K562 (cell line): ENCODE data around the gene METTL25B. TPM values are rescaled to one million over a fixed set of nuclear protein-coding genes. Genes with fewer than 3 reads are reported as not detected.

Experiments
- ATAC-seq: fragments of 200-7000 bp; cut with Tn5 transposase; 3 replicates; pipeline ENCODE4 v1.9.1; 2020; ENCODE audit warnings: moderate library complexity
- BruUV-seq: library from RNA; stranded (reverse); fragments of 400-500 nt; replicated peaks from 2 replicates; lab custom pipeline; 2021; lab: Mats Ljungman, UMichigan
- CTCF ChIA-PET: fragments of 300-600 bp; formaldehyde crosslinking; extraction: SDS; loops from one replicate; lab custom pipeline; 2021; ENCODE audit warnings: low intra/inter-chr PET ratio; lab: Yijun Ruan, JAX
- POLR2A ChIA-PET: fragments of 300-600, 350-650 bp; sonication (Branson Sonifier 250); formaldehyde crosslinking; extraction: SDS; loops from one replicate; lab custom pipeline; 2021; ENCODE audit warnings: antibody characterized with exemption, inconsistent platforms; lab: Yijun Ruan, JAX
- DNase-seq, 4 experiments: peaks; one replicate each; pipeline versions ENCODE4 v3.0.0 to v3.0.0-alpha.2; 2011 to 2018; ENCODE audit warnings: low spot score in 3 of 4, mixed read lengths in 3 of 4; ENCODE audit errors: extremely low read depth in 1 of 4
- FAIRE-seq: peaks from 2 replicates; lab custom pipeline; 2011; peaks lifted over from hg19 to GRCh38; lab: Jason Lieb, UNC
- H2AFZ ChIP-seq: 2 replicates; pipeline ENCODE4 v1.6.0; 2011; ENCODE audit warnings: low read depth, low read length, control low read depth, inconsistent platforms
- H3K27ac ChIP-seq: fragments of 200-600 bp; 3 replicates; pipeline ENCODE4 v1.8.0; 2011; ENCODE audit warnings: low read depth, mild to moderate bottlenecking, control low read depth, inconsistent platforms, low read length, moderate library complexity, mixed read lengths; ENCODE audit errors: extremely low read depth
- H3K27me3 ChIP-seq, 2 experiments: fragments of 300-600 bp in 1 of 2; 2 replicates in 1 of 2; 3 replicates in 1 of 2; pipeline versions ENCODE4 v1.6.0 to v1.8.0; 2011; ENCODE audit warnings: inconsistent platforms in 2 of 2, low read length in 2 of 2, mild to moderate bottlenecking in 1 of 2, mixed read lengths in 1 of 2, moderate library complexity in 1 of 2; ENCODE audit not compliant: control insufficient read depth in 2 of 2, insufficient read depth in 2 of 2
- H3K36me3 ChIP-seq: fragments of 300-600 bp; 3 replicates; pipeline ENCODE4 v1.8.0; 2011; ENCODE audit warnings: mild to moderate bottlenecking, low read length, inconsistent platforms; ENCODE audit not compliant: control insufficient read depth, insufficient read depth
- H3K4me1 ChIP-seq, 2 experiments: fragments of 200-600 bp in 1 of 2; replicated peaks in 1 of 2; 2 replicates in 1 of 2; 3 replicates in 1 of 2; pipeline versions ENCODE4 v1.5.1 to v1.8.0; 2011; ENCODE audit warnings: inconsistent platforms in 2 of 2, low read length in 2 of 2, mild to moderate bottlenecking in 1 of 2, mixed read lengths in 1 of 2, moderate library complexity in 1 of 2; ENCODE audit not compliant: control insufficient read depth in 2 of 2, insufficient read depth in 2 of 2
- H3K4me2 ChIP-seq: 2 replicates; pipeline ENCODE4 v1.6.1; 2011; ENCODE audit warnings: low read length, control low read depth, inconsistent platforms, mixed read lengths; ENCODE audit not compliant: insufficient read depth
- H3K4me3 ChIP-seq: fragments of 200-600 bp; sonication (generic), shearing (Covaris generic); 2 replicates; pipeline ENCODE4 v1.5.1; 2016; ENCODE audit warnings: control low read depth, inconsistent platforms
- H3K79me2 ChIP-seq: fragments of 200-600 bp; 3 replicates; pipeline ENCODE4 v1.8.0; 2011; ENCODE audit warnings: low read length, inconsistent platforms; ENCODE audit not compliant: control insufficient read depth, insufficient read depth
- H3K9ac ChIP-seq, 2 experiments: 2 replicates each; pipeline versions ENCODE4 v1.6.0 to v1.6.1; 2011; ENCODE audit warnings: low read depth in 2 of 2, low read length in 2 of 2, control low read depth in 1 of 2, inconsistent platforms in 1 of 2, mild to moderate bottlenecking in 1 of 2, mixed read lengths in 1 of 2; ENCODE audit not compliant: insufficient read depth in 1 of 2
- H3K9me1 ChIP-seq: one replicate; pipeline ENCODE4 v1.6.0; 2011; ENCODE audit warnings: inconsistent platforms, mild to moderate bottlenecking, low read length, moderate library complexity; ENCODE audit not compliant: control insufficient read depth, insufficient read depth
- H3K9me3 ChIP-seq: replicated peaks from 2 replicates; pipeline ENCODE4 v1.5.1; 2011; ENCODE audit warnings: low read depth, low read length, inconsistent platforms; ENCODE audit not compliant: control insufficient read depth, insufficient read depth
- H4K20me1 ChIP-seq: replicated peaks from 2 replicates; pipeline ENCODE4 v1.6.1; 2011; ENCODE audit warnings: low read length, inconsistent platforms, mixed read lengths; ENCODE audit not compliant: control insufficient read depth, insufficient read depth
- BRD9 ChIP-seq: fragments of 450-650 bp; IDR thresholded peaks from 2 replicates; pipeline ENCODE4 v1.6.1; 2018; ENCODE audit warnings: low read depth; ENCODE audit not compliant: partially characterized antibody
- CEBPB ChIP-seq: fragments of 450-650 bp; IDR thresholded peaks from 2 replicates; pipeline ENCODE4 v1.6.1; 2016; ENCODE audit warnings: missing genetic modification characterization, missing compliant biosample characterization
- GATAD2A ChIP-seq: fragments of 450-650 bp; IDR thresholded peaks from 2 replicates; pipeline ENCODE4 v1.6.1; 2017
- HMG20B ChIP-seq: fragments of 250-450 bp; sonication (Bioruptor Pico); IDR thresholded peaks from 2 replicates; pipeline ENCODE4 v1.5.0; 2021; ENCODE audit warnings: mild to moderate bottlenecking
- MAFK ChIP-seq: IDR thresholded peaks from 2 replicates; pipeline ENCODE4 v1.6.1; 2011; ENCODE audit warnings: low read length, improper control_type of control experiment
- NFXL1 ChIP-seq: fragments of 450-650 bp; formaldehyde crosslinking; IDR thresholded peaks from 2 replicates; pipeline ENCODE4 v1.4.0; 2021; ENCODE audit warnings: mild to moderate bottlenecking
- POLR2AphosphoS2 ChIP-seq: IDR thresholded peaks from 2 replicates; pipeline ENCODE4 v1.6.1; 2012; ENCODE audit warnings: low read length, improper control_type of control experiment
- ZC3H4 ChIP-seq: sonication (generic); formaldehyde crosslinking; IDR thresholded peaks from 2 replicates; pipeline ENCODE4 v1.9.0; 2021; ENCODE audit warnings: missing genetic modification reagents, borderline replicate concordance
- ZNF561 ChIP-seq: fragments of 450-650 bp; formaldehyde crosslinking; conservative IDR thresholded peaks from 2 replicates; pipeline ENCODE4 v1.4.0; 2020; ENCODE audit warnings: mild to moderate bottlenecking, moderate library complexity
- WGBS: fragments of 100-300 bp; shearing (Covaris generic); methylation state at CpG from one replicate; pipeline ENCODE4 v1.1.6; 2016; ENCODE audit warnings: low coverage, mixed read lengths; ENCODE audit not compliant: insufficient coverage; ENCODE audit errors: missing lambda C conversion rate; 5-methylcytosine and 5-hydroxymethylcytosine counted together
- in situ Hi-C: fragments of 300-500 bp; cut with MboI; formaldehyde crosslinking; loops from 4 replicates; pipeline ENCODE4 v1.15.0; 2018; ENCODE audit warnings: inconsistent platforms, mixed read lengths
- intact Hi-C: fragments of 100-400 bp; cut with micrococcal nuclease; formaldehyde crosslinking; loops from 2 replicates; pipeline ENCODE4 v1.14.2; 2022
- polyA plus RNA-seq, 8 experiments: library from polyadenylated mRNA; depleted of rRNA in 4 of 8; stranded (reverse) in 5 of 8; unstranded in 3 of 8; fragments of >200 nt; fragmentation: Nextera tagmentation in 2 of 8; fragmentation: Illumina TruSeq in 1 of 8; extraction: Ambion mirVana in 2 of 8; extraction: Trizol in 1 of 8; gene quantifications; 2 replicates each; pipeline versions ENCODE4 v1.2.1 to v1.2.3, GENCODE V29; 2011 to 2014; ENCODE audit warnings: inconsistent platforms in 1 of 8, missing spikeins in 1 of 8
- total RNA-seq, 7 experiments: library from RNA; depleted of rRNA in 6 of 7; stranded (reverse); fragments of >200 nt in 6 of 7; fragmentation: Illumina TruSeq in 2 of 7; extraction: Trizol in 2 of 7; gene quantifications; 2 replicates each; pipeline versions ENCODE4 v1.2.1 to v1.2.3, GENCODE V29; 2011 to 2021; ENCODE audit warnings: low replicate concordance in 1 of 7
- TF ChIP-seq, protein P1 (sequence below): fragments of 250-450 bp; sonication (Bioruptor Pico); IDR thresholded peaks from 2 replicates; pipeline ENCODE4 v1.6.1; 2021; ENCODE audit warnings: mild to moderate bottlenecking
- TF ChIP-seq, protein P2 (sequence below): fragments of 250-450 bp; sonication (Bioruptor Pico); IDR thresholded peaks from 2 replicates; pipeline ENCODE4 v1.8.0; 2021; ENCODE audit warnings: moderate library complexity, mild to moderate bottlenecking, inconsistent platforms
- TF ChIP-seq, protein P3 (sequence below), 3 experiments: fragments of 200-800 bp in 1 of 3; fragments of 250-450 bp in 1 of 3; fragments of 450-650 bp in 1 of 3; sonication (Bioruptor Pico) in 1 of 3; sonication (Bioruptor generic) in 1 of 3; formaldehyde crosslinking in 1 of 3; IDR thresholded peaks; 2 replicates each; pipeline versions ENCODE4 v1.6.1 to v1.8.0; 2016 to 2022; ENCODE audit warnings: mild to moderate bottlenecking in 2 of 3, missing genetic modification characterization in 2 of 3, missing compliant biosample characterization in 1 of 3, moderate library complexity in 1 of 3
- TF ChIP-seq, protein P4 (sequence below): sonication (generic); formaldehyde crosslinking; IDR thresholded peaks from 2 replicates; pipeline ENCODE4 v1.9.0; 2022; ENCODE audit warnings: mild to moderate bottlenecking, missing genetic modification reagents
- TF ChIP-seq, protein P5 (sequence below): sonication (generic); formaldehyde crosslinking; IDR thresholded peaks from 2 replicates; pipeline ENCODE4 v1.5.0; 2020; ENCODE audit warnings: missing genetic modification reagents

The METTL25B gene
- total and polyA plus RNA-seq, 9 of the 15 experiments (the other 6 are each of a cell fraction or from before 2014, with no cell fraction given), result 7.7 to 48.3 (median 33.1) TPM

DNA sequence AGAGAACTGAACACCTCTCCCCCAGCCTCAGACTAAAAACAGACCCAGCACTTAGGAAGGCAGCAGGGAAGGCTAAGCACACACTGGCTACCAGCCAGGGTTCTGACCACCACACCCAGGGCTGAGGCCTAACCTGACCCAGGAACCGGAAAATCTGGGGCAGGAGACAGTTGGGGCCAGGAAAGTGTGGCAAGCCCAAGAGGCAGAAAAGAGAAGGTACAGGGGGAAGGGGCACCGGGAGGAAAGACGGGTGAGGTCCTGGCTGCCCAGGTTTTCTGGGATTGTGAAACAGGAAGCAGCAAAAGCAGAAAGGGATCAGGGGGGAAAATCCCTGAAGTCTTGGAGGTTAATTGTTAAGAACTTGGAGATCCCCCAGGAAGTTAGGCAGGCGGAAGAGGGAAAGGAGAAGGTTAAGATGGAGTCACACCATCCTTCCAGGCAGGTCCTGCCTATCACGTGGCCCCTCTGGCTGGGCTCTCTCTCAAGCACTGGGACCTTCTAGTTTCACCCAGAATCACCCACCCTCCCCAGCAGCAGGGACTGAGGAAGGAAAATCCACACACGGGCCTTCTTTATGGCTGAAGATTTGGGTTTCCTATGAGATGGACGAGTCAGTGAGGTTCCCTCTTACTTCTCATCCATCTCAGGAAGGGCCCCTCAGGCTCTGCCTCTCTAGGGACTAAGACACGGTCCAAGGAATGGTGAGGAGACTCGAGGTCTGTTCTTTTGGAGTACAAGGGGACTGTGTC lies 20.6 kb downstream of the METTL25B start:
- ChIA-PET POLR2A (no interaction called here), CTCF (no interaction called here)
- FAIRE-seq (peak; percentile 49), DNase-seq (peak in 1 of 4 experiments; percentile 73), ATAC-seq (peak; percentile 12)
- Histone ChIP-seq H3K9me1 (no peaks in the 10 kb centered on the region), H3K4me2 (peak overlapping the region; percentile 97), H4K20me1 (peaks cover 26% of the 10 kb centered on the region), H3K36me3 (peaks cover 53% of the 10 kb centered on the region), H2AFZ (no peak overlapping the region), H3K79me2 (peaks cover 93% of the 10 kb centered on the region), H3K9ac (peak overlapping the region; percentile 94 to 96), H3K4me3 (peak overlapping the region; percentile 95), H3K4me1 (peaks cover 34 to 44% of the 10 kb centered on the region in 2 experiments), H3K27ac (peak overlapping the region; percentile 89), H3K27me3 (no peaks in the 10 kb centered on the region), H3K9me3 (no peaks in the 10 kb centered on the region)
- in situ Hi-C loops, result loop anchor here (25.0 kb wide), 1 partner anchor 1437 kb away; the partner anchor contains the start of genes FDPS, PKLR and RUSC1
- WGBS, result 3% methylated on average over 8 of the region's 9 CpGs
- intact Hi-C loops, result no loop called here
- BruUV-seq, result no TSS peak
- TF ChIP-seq, protein P1, sequence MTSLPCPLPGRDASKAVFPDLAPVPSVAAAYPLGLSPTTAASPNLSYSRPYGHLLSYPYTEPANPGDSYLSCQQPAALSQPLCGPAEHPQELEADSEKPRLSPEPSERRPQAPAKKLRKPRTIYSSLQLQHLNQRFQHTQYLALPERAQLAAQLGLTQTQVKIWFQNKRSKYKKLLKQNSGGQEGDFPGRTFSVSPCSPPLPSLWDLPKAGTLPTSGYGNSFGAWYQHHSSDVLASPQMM (CRISPR knock-in tag), result no peak
- no peak for TF ChIP-seq MAFK
- TF ChIP-seq BRD9, result peak; percentile 14
- peak; percentile 65; the same call in 1 of the 2 replicates for TF ChIP-seq GATAD2A
- TF ChIP-seq, protein P2, sequence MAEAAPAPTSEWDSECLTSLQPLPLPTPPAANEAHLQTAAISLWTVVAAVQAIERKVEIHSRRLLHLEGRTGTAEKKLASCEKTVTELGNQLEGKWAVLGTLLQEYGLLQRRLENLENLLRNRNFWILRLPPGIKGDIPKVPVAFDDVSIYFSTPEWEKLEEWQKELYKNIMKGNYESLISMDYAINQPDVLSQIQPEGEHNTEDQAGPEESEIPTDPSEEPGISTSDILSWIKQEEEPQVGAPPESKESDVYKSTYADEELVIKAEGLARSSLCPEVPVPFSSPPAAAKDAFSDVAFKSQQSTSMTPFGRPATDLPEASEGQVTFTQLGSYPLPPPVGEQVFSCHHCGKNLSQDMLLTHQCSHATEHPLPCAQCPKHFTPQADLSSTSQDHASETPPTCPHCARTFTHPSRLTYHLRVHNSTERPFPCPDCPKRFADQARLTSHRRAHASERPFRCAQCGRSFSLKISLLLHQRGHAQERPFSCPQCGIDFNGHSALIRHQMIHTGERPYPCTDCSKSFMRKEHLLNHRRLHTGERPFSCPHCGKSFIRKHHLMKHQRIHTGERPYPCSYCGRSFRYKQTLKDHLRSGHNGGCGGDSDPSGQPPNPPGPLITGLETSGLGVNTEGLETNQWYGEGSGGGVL (CRISPR knock-in tag), result no peak
- no peak for TF ChIP-seq HMG20B (CRISPR knock-in tag)
- TF ChIP-seq CEBPB (tag), result peak; percentile 11; the same call in 1 of the 2 replicates
- TF ChIP-seq, protein P3, sequence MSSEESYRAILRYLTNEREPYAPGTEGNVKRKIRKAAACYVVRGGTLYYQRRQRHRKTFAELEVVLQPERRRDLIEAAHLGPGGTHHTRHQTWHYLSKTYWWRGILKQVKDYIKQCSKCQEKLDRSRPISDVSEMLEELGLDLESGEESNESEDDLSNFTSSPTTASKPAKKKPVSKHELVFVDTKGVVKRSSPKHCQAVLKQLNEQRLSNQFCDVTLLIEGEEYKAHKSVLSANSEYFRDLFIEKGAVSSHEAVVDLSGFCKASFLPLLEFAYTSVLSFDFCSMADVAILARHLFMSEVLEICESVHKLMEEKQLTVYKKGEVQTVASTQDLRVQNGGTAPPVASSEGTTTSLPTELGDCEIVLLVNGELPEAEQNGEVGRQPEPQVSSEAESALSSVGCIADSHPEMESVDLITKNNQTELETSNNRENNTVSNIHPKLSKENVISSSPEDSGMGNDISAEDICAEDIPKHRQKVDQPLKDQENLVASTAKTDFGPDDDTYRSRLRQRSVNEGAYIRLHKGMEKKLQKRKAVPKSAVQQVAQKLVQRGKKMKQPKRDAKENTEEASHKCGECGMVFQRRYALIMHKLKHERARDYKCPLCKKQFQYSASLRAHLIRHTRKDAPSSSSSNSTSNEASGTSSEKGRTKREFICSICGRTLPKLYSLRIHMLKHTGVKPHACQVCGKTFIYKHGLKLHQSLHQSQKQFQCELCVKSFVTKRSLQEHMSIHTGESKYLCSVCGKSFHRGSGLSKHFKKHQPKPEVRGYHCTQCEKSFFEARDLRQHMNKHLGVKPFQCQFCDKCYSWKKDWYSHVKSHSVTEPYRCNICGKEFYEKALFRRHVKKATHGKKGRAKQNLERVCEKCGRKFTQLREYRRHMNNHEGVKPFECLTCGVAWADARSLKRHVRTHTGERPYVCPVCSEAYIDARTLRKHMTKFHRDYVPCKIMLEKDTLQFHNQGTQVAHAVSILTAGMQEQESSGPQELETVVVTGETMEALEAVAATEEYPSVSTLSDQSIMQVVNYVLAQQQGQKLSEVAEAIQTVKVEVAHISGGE (CRISPR knock-in tag; IDR thresholded peaks at IDR 0.05), result peak in 1 of 3 experiments; percentile 40; a peak in 1 of 6 replicates
- TF ChIP-seq POLR2AphosphoS2, result no peak
- TF ChIP-seq, protein P4, sequence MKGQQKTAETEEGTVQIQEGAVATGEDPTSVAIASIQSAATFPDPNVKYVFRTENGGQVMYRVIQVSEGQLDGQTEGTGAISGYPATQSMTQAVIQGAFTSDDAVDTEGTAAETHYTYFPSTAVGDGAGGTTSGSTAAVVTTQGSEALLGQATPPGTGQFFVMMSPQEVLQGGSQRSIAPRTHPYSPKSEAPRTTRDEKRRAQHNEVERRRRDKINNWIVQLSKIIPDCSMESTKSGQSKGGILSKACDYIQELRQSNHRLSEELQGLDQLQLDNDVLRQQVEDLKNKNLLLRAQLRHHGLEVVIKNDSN (CRISPR knock-in tag), result peak; percentile 66
- TF ChIP-seq NFXL1 (CRISPR knock-in tag), result no peak
- TF ChIP-seq ZC3H4 (CRISPR knock-in tag), result no peak
- no peak for TF ChIP-seq ZNF561
- TF ChIP-seq, protein P5, sequence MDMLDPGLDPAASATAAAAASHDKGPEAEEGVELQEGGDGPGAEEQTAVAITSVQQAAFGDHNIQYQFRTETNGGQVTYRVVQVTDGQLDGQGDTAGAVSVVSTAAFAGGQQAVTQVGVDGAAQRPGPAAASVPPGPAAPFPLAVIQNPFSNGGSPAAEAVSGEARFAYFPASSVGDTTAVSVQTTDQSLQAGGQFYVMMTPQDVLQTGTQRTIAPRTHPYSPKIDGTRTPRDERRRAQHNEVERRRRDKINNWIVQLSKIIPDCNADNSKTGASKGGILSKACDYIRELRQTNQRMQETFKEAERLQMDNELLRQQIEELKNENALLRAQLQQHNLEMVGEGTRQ (CRISPR knock-in tag), result peak; percentile 73
